ENCODE results near the gene EYA2. TPM values are rescaled to one million over a fixed set of nuclear protein-coding genes. Genes with fewer than 3 reads are reported as not detected.

The EYA2 gene
- total RNA-seq, 4 donors from 2014 or later, result 9.9 to 20.1 (median 13.8) TPM

DNA sequence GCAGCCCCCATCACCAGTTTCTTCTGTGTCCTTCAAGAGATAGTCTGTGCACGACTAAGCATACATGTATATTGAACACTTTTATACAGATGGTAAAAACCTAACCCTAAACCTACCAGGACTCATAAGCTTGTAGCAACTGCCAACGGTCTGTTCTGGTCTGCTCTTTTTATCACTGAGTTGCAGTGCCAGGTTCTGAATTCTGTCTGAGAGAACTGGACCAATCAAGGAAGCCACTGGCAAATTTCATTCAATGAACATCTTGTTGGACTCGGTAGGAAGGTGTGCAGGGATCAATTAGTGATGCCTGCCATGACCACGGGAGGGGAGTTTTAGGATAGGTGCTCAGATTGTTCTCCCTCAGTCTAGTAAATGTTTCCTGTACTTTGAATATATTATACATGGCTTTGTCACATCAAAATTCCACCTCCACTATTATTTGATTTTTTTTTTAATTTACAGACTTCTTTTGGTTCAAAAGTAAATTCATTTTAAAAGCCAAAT is 146.8 kb downstream of the EYA2 start:
- no peak for DNase-seq
- H3K4me1 ChIP-seq, result no peaks in the 10 kb centered on the region
- H3K4me3 ChIP-seq (replicated peaks in 1 of 3), result no peak overlapping the region
- no peaks in the 10 kb centered on the region for H3K36me3 ChIP-seq
- no peaks in the 10 kb centered on the region for H3K9me3 ChIP-seq
- 82 to 86% methylated on average over 4 of the region's 4 CpGs for WGBS, 2 donors
- intact Hi-C loops (cut with DNase I), result no loop called here
- TF ChIP-seq, protein P1, sequence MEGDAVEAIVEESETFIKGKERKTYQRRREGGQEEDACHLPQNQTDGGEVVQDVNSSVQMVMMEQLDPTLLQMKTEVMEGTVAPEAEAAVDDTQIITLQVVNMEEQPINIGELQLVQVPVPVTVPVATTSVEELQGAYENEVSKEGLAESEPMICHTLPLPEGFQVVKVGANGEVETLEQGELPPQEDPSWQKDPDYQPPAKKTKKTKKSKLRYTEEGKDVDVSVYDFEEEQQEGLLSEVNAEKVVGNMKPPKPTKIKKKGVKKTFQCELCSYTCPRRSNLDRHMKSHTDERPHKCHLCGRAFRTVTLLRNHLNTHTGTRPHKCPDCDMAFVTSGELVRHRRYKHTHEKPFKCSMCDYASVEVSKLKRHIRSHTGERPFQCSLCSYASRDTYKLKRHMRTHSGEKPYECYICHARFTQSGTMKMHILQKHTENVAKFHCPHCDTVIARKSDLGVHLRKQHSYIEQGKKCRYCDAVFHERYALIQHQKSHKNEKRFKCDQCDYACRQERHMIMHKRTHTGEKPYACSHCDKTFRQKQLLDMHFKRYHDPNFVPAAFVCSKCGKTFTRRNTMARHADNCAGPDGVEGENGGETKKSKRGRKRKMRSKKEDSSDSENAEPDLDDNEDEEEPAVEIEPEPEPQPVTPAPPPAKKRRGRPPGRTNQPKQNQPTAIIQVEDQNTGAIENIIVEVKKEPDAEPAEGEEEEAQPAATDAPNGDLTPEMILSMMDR (IDR thresholded peaks at IDR 0.05), result no peak
- no peak overlapping the region for H3K27ac ChIP-seq
- H3K27me3 ChIP-seq, result no peaks in the 10 kb centered on the region

DNA sequence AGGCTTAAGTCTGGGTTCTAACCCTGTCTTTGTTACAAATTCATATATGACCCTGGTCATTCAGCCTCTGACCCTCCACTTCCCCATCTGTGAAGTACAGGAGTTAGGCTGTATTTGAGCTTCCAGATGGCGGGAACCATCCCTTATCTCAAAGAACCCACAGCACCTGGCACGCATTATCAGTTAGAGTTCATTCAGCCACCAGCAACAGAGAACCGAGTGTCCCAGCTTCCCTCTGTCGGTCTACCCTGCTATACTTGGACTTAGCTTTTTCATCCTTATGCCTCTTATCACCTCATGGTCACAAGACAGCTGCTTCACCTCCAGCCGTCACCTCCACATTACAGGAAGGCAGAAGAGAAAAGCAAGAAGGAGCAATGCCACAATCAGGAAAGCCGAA is 147.8 kb downstream of the EYA2 start:
- no peak overlapping the region for H3K4me3 ChIP-seq (replicated peaks in 1 of 3)
- H3K4me1 ChIP-seq, result no peaks in the 10 kb centered on the region
- H3K36me3 ChIP-seq, result no peaks in the 10 kb centered on the region
- H3K27me3 ChIP-seq, result no peaks in the 10 kb centered on the region
- no peak overlapping the region for H3K27ac ChIP-seq
- WGBS, 2 donors, result 87 to 94% methylated on average over 6 of the region's 6 CpGs
- no peaks in the 10 kb centered on the region for H3K9me3 ChIP-seq
- TF ChIP-seq, protein P1 (IDR thresholded peaks at IDR 0.05), result no peak
- no peak for TF ChIP-seq POLR2A (IDR thresholded peaks at IDR 0.05)
- no peak for DNase-seq
- intact Hi-C loops (cut with DNase I), result no loop called here

DNA sequence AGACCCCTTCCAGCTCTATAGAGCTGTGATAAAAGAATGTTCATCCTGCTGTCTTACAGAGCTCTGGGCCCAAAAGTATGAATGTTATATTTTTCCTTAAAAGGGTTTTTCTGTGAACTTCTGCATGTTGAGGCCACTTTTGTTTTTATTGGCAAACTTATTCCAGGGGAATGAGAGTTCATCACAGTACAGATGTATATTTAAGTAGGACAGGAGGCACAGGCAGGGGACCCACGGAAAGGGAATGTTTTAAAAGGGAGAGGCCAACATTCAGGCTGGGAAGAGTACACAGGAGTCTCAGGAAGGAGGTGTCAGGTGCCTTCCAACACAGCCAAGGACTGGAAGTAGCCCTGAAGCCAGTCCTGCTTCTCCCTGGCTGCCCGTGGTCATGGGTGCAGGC is 148.4 kb downstream of the EYA2 start:
- Histone ChIP-seq H3K27ac (no peak overlapping the region), H3K36me3 (no peaks in the 10 kb centered on the region), H3K4me3 (replicated peaks in 1 of 3) (no peak overlapping the region), H3K4me1 (no peaks in the 10 kb centered on the region), H3K27me3 (no peaks in the 10 kb centered on the region), H3K9me3 (no peaks in the 10 kb centered on the region)
- intact Hi-C loops (cut with DNase I), result no loop called here
- DNase-seq, result no peak
- 64 to 75% methylated on average over 2 of the region's 2 CpGs for WGBS, 2 donors
- TF ChIP-seq, protein P1 (IDR thresholded peaks at IDR 0.05), result no peak
- TF ChIP-seq POLR2A (IDR thresholded peaks at IDR 0.05), result no peak

DNA sequence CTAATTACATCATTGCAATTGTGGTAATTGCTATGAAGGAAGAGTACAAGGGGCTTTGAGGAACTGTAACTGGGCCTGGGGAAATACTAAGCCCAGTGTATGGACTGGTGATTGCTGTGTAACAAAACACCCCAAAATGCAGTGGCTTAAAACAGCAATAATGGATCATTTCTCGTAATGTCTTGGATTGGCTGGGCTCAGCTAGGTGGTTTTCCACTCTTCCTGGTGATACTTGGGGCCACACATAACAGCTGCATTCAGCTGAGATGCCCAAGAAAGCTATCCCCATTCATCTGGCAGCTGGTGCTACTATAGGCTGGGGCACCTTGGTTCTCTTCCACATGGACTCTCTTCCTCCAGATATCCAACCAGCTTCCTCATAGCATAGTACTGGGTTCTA is 150.3 kb downstream of the EYA2 start:
- no peak overlapping the region for H3K4me3 ChIP-seq (replicated peaks in 1 of 3)
- intact Hi-C loops (cut with DNase I), result no loop called here
- no peaks in the 10 kb centered on the region for H3K27me3 ChIP-seq
- DNase-seq, result no peak
- no peaks in the 10 kb centered on the region for H3K4me1 ChIP-seq
- H3K9me3 ChIP-seq, result no peaks in the 10 kb centered on the region
- TF ChIP-seq POLR2A (IDR thresholded peaks at IDR 0.05), result no peak
- TF ChIP-seq, protein P1 (IDR thresholded peaks at IDR 0.05), result no peak
- 100% methylated on average over 1 of the region's 1 CpG for WGBS, 2 donors
- no peaks in the 10 kb centered on the region for H3K36me3 ChIP-seq
- no peak overlapping the region for H3K27ac ChIP-seq

DNA sequence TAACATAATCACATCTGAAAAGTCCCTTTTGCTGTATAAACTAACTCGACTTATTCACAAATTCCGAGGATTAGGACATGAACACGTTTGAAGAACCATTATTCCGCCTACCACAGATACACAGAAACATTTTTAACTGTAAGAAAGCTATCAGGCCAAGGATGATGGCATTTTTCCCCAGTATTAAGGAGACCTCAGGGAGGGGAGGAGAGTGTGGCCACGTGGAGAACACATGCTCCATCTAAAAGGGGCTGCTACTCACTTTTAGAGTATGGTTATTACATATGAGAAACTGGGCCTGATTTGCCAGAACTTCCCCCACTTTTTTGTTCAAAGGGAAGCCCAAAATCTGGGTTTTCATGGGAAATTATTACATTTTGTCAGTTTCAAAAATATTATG is 153.4 kb downstream of the EYA2 start:
- no peak for DNase-seq
- Histone ChIP-seq H3K36me3 (no peaks in the 10 kb centered on the region), H3K4me3 (replicated peaks in 1 of 3) (no peak overlapping the region), H3K27ac (no peak overlapping the region), H3K4me1 (no peaks in the 10 kb centered on the region), H3K27me3 (no peaks in the 10 kb centered on the region), H3K9me3 (no peaks in the 10 kb centered on the region)
- no peak for TF ChIP-seq POLR2A (IDR thresholded peaks at IDR 0.05)
- TF ChIP-seq, protein P1 (IDR thresholded peaks at IDR 0.05), result no peak
- intact Hi-C loops (cut with DNase I), result no loop called here
- WGBS, 2 donors, result 83 to 92% methylated on average over 5 of the region's 5 CpGs
